ENCODE results near the gene NHLH2.

NHLH2 gene

DNA sequence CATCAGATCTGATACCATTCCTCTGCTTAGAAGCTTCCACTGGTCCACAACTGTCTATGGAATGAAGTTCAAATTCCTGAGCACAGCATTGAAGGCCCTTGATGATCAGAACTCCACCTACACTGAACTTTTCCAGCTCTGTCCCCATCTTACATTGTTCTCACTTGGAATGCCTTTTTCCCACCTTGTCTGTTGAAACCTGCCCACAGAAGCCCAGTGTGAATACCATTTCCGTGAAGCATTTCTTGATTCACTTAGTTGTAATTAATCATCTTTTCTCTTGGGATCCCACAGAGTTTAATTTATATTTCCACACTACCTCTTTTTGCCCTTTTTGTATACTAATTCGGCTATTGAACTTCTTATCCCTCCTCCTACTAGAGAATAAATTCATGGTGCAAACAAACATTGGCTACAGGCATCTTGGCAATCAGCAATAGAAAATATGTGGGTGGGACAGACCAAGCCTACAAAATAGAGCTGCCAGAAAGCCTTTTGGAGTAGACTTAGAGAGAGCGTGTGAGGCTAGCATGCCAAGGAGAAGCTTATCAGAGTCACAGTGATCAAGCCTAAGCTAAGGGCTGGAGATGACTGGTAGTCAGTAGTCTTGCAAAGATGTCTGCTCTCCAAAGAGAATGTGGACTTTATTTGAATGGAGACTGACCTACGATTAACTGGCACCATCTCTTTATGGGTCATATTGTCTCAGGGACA is 26.1 kb downstream of the NHLH2 start:
- Histone ChIP-seq H3K4me3 (ENCODE audit: low read length) (no peak overlapping the region), H3K27me3 (replicated peaks; ENCODE audit: control insufficient read depth, insufficient read depth, low read length) (no peaks in the 10 kb centered on the region), H3K36me3 (ENCODE audit: control insufficient read depth, insufficient read depth, low read length, severe bottlenecking) (no peaks in the 10 kb centered on the region), H3K9me3 (ENCODE audit: control insufficient read depth, low read length) (peaks cover 3% of the 10 kb centered on the region), H3K9ac (ENCODE audit: low read length) (no peak overlapping the region), H3K4me1 (ENCODE audit: control insufficient read depth, insufficient read depth, low read length) (peaks cover 8% of the 10 kb centered on the region)
- no peak for DNase-seq (ENCODE audit: low read depth)

- H3K4me1 ChIP-seq (ENCODE audit: control insufficient read depth, insufficient read depth, low read length) = peaks cover 11% of the 10 kb centered on the region
- no peaks in the 10 kb centered on the region for H3K9me3 ChIP-seq (ENCODE audit: control insufficient read depth, low read length)
- no peak overlapping the region for H3K4me3 ChIP-seq (ENCODE audit: low read length)
- H3K36me3 ChIP-seq (ENCODE audit: control insufficient read depth, insufficient read depth, low read length, severe bottlenecking) = no peaks in the 10 kb centered on the region
- H3K9ac ChIP-seq (ENCODE audit: low read length) = no peak overlapping the region
- no peaks in the 10 kb centered on the region for H3K27me3 ChIP-seq (replicated peaks; ENCODE audit: control insufficient read depth, insufficient read depth, low read length)
- no peak for DNase-seq (ENCODE audit: low read depth)
Measured at GRCh38 chr1:115813727-115814126, 27.2 kb downstream of the NHLH2 start.

GRCh38 chr1:115811140-115811828 is 29.6 kb downstream of the NHLH2 start:
- no peak overlapping the region for H3K9ac ChIP-seq (ENCODE audit: low read length)
- H3K27me3 ChIP-seq (replicated peaks; ENCODE audit: control insufficient read depth, insufficient read depth, low read length) = no peaks in the 10 kb centered on the region
- H3K4me1 ChIP-seq (ENCODE audit: control insufficient read depth, insufficient read depth, low read length) = peaks cover 11% of the 10 kb centered on the region
- no peaks in the 10 kb centered on the region for H3K36me3 ChIP-seq (ENCODE audit: control insufficient read depth, insufficient read depth, low read length, severe bottlenecking)
- no peak overlapping the region for H3K4me3 ChIP-seq (ENCODE audit: low read length)
- no peak for DNase-seq (ENCODE audit: low read depth)
- peaks cover 3% of the 10 kb centered on the region for H3K9me3 ChIP-seq (ENCODE audit: control insufficient read depth, low read length)

GRCh38 chr1:115810609-115811008 is 30.3 kb downstream of the NHLH2 start:
- H3K27me3 ChIP-seq (replicated peaks; ENCODE audit: control insufficient read depth, insufficient read depth, low read length) = no peaks in the 10 kb centered on the region
- no peak overlapping the region for H3K9ac ChIP-seq (ENCODE audit: low read length)
- no peak for DNase-seq (ENCODE audit: low read depth)
- H3K4me3 ChIP-seq (ENCODE audit: low read length) = no peak overlapping the region
- no peaks in the 10 kb centered on the region for H3K36me3 ChIP-seq (ENCODE audit: control insufficient read depth, insufficient read depth, low read length, severe bottlenecking)
- H3K9me3 ChIP-seq (ENCODE audit: control insufficient read depth, low read length) = peaks cover 3% of the 10 kb centered on the region
- H3K4me1 ChIP-seq (ENCODE audit: control insufficient read depth, insufficient read depth, low read length) = peaks cover 8% of the 10 kb centered on the region

DNA sequence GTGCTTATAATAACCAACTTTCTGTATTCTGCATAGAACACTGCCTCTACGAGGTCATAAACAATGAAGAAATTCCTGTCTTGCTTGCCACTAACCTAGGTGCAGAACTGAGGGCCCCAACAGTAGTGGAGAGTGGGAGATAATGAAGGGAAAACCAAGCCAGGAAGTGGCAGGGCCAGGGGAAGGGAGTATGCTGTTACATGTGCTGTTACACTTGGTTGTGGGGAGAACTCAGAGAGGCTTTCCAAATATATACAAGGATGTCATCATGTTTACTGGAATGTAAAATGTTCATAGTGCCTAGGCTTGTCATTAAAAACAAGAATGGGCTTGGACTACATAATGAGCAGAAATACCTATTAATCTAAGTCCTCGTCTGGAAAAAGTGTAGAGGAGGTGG is 31.1 kb downstream of the NHLH2 start:
- peaks cover 3% of the 10 kb centered on the region for H3K9me3 ChIP-seq (ENCODE audit: control insufficient read depth, low read length)
- no peak overlapping the region for H3K4me3 ChIP-seq (ENCODE audit: low read length)
- no peak for DNase-seq (ENCODE audit: low read depth)
- H3K36me3 ChIP-seq (ENCODE audit: control insufficient read depth, insufficient read depth, low read length, severe bottlenecking) = no peaks in the 10 kb centered on the region
- no peaks in the 10 kb centered on the region for H3K27me3 ChIP-seq (replicated peaks; ENCODE audit: control insufficient read depth, insufficient read depth, low read length)
- H3K4me1 ChIP-seq (ENCODE audit: control insufficient read depth, insufficient read depth, low read length) = peaks cover 6% of the 10 kb centered on the region
- H3K9ac ChIP-seq (ENCODE audit: low read length) = no peak overlapping the region

GRCh38 chr1:115809076-115809475 is 31.9 kb downstream of the NHLH2 start:
- Histone ChIP-seq H3K4me1 (ENCODE audit: control insufficient read depth, insufficient read depth, low read length) (peaks cover 6% of the 10 kb centered on the region), H3K9me3 (ENCODE audit: control insufficient read depth, low read length) (peaks cover 3% of the 10 kb centered on the region), H3K9ac (ENCODE audit: low read length) (no peak overlapping the region), H3K36me3 (ENCODE audit: control insufficient read depth, insufficient read depth, low read length, severe bottlenecking) (no peaks in the 10 kb centered on the region), H3K27me3 (replicated peaks; ENCODE audit: control insufficient read depth, insufficient read depth, low read length) (no peaks in the 10 kb centered on the region), H3K4me3 (ENCODE audit: low read length) (no peak overlapping the region)
- DNase-seq (ENCODE audit: low read depth) = no peak

GRCh38 chr1:115807723-115808122 is 33.2 kb downstream of the NHLH2 start:
- Histone ChIP-seq H3K9ac (ENCODE audit: low read length) (no peak overlapping the region), H3K36me3 (ENCODE audit: control insufficient read depth, insufficient read depth, low read length, severe bottlenecking) (no peaks in the 10 kb centered on the region), H3K4me3 (ENCODE audit: low read length) (no peak overlapping the region), H3K9me3 (ENCODE audit: control insufficient read depth, low read length) (peaks cover 3% of the 10 kb centered on the region), H3K27me3 (replicated peaks; ENCODE audit: control insufficient read depth, insufficient read depth, low read length) (no peaks in the 10 kb centered on the region), H3K4me1 (ENCODE audit: control insufficient read depth, insufficient read depth, low read length) (peaks cover 6% of the 10 kb centered on the region)
- peak; percentile 89 for DNase-seq (ENCODE audit: low read depth)

DNA sequence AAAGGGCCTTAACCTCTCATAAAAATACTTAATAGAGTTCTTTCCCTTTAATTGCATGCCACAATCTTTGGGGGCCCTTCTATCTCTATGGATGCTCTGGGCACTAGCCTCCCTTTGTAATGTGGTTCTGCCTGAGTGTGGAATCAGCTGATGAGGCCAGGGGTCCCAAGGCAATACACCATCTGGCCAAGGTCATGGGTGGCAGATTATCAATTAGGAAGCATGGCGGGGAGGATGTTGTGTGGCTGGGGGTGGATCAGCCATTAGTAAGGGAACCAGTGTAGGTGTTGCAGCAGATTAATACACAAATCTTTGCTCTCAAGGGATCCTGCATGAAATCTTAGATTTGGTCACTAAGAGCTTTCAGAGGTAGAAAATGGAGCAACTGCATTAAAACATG is 35.3 kb downstream of the NHLH2 start:
- no peak for DNase-seq (ENCODE audit: low read depth)
- Histone ChIP-seq H3K36me3 (ENCODE audit: control insufficient read depth, insufficient read depth, low read length, severe bottlenecking) (no peaks in the 10 kb centered on the region), H3K9ac (ENCODE audit: low read length) (no peak overlapping the region), H3K9me3 (ENCODE audit: control insufficient read depth, low read length) (peaks cover 3% of the 10 kb centered on the region), H3K4me1 (ENCODE audit: control insufficient read depth, insufficient read depth, low read length) (peaks cover 6% of the 10 kb centered on the region), H3K4me3 (ENCODE audit: low read length) (no peak overlapping the region), H3K27me3 (replicated peaks; ENCODE audit: control insufficient read depth, insufficient read depth, low read length) (no peaks in the 10 kb centered on the region)

GRCh38 chr1:115802416-115802815 is 38.5 kb downstream of the NHLH2 start:
- Histone ChIP-seq H3K9me3 (ENCODE audit: control insufficient read depth, low read length) (peaks cover 3% of the 10 kb centered on the region), H3K36me3 (ENCODE audit: control insufficient read depth, insufficient read depth, low read length, severe bottlenecking) (no peaks in the 10 kb centered on the region), H3K4me3 (ENCODE audit: low read length) (no peak overlapping the region), H3K9ac (ENCODE audit: low read length) (no peak overlapping the region), H3K4me1 (ENCODE audit: control insufficient read depth, insufficient read depth, low read length) (peaks cover 4% of the 10 kb centered on the region), H3K27me3 (replicated peaks; ENCODE audit: control insufficient read depth, insufficient read depth, low read length) (no peaks in the 10 kb centered on the region)
- DNase-seq (ENCODE audit: low read depth) = no peak

DNA sequence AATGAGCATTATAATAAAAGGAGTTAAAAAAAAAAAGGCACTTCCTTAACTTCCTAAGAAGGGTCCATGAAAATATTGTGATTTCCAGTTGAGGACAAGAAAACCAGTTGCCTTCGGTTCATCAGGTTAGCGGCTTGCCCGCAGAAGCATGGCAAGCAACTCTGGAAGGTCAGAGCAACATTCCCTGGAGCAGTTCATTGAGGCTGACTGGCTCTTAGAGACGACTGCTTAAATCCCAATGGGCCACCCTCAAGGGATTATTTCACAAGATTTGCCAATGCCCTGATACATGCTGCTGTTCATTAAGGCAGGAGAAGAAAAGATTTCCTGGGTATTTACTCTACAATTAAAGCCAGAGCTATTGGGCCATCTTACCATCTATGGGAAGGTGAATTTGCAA is 43.4 kb downstream of the NHLH2 start:
- H3K9ac ChIP-seq (ENCODE audit: low read length) = no peak overlapping the region
- no peaks in the 10 kb centered on the region for H3K9me3 ChIP-seq (ENCODE audit: control insufficient read depth, low read length)
- no peaks in the 10 kb centered on the region for H3K36me3 ChIP-seq (ENCODE audit: control insufficient read depth, insufficient read depth, low read length, severe bottlenecking)
- H3K4me1 ChIP-seq (ENCODE audit: control insufficient read depth, insufficient read depth, low read length) = peaks cover 12% of the 10 kb centered on the region
- peaks cover 2% of the 10 kb centered on the region for H3K27me3 ChIP-seq (replicated peaks; ENCODE audit: control insufficient read depth, insufficient read depth, low read length)
- no peak for DNase-seq (ENCODE audit: low read depth)
- H3K4me3 ChIP-seq (ENCODE audit: low read length) = no peak overlapping the region

DNA sequence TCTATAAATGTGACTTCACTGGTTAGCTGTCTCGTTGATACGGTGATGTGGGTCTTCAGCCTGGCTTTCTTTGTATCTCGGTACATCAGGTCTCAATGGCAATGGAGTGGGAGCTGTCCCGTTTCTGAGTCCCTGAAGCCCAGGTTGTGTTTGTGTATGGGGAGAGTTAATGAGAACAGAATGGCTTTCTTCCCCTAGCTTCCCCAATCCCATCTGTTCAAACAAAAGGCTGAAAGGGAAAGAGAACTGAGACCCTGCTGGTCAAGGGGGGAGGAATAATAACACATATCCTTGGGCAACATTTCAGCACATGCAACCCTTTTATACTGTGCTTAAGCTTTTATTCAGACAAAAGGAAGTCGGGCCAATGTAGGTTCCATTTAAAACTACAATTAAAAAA is 44.0 kb downstream of the NHLH2 start:
- Histone ChIP-seq H3K36me3 (ENCODE audit: control insufficient read depth, insufficient read depth, low read length, severe bottlenecking) (no peaks in the 10 kb centered on the region), H3K9me3 (ENCODE audit: control insufficient read depth, low read length) (no peaks in the 10 kb centered on the region), H3K4me3 (ENCODE audit: low read length) (no peak overlapping the region), H3K27me3 (replicated peaks; ENCODE audit: control insufficient read depth, insufficient read depth, low read length) (peaks cover 2% of the 10 kb centered on the region), H3K4me1 (ENCODE audit: control insufficient read depth, insufficient read depth, low read length) (peaks cover 12% of the 10 kb centered on the region), H3K9ac (ENCODE audit: low read length) (no peak overlapping the region)
- DNase-seq (ENCODE audit: low read depth) = no peak

Data from adipocyte (in vitro differentiated cells).